ENCODE results near the gene ZNF580.
A peak's percentile ranks its signal among the peaks of the same experiment; 100 is the strongest.

The ZNF580 gene

GRCh38 chr19:55614711-55615542 is 25.9 kb upstream of the ZNF580 start:
- Mint-ChIP-seq H3K27ac (no peak overlapping the region), H3K4me3 (no peak overlapping the region), H3K4me1 (ENCODE audit: low read depth) (peaks cover 34% of the 10 kb centered on the region), H3K9me3 (ENCODE audit: low read depth) (no peaks in the 10 kb centered on the region), H3K27me3 (no peaks in the 10 kb centered on the region), H3K36me3 (no peaks in the 10 kb centered on the region)

- Mint-ChIP-seq H3K9me3 (ENCODE audit: low read depth) (no peaks in the 10 kb centered on the region), H3K36me3 (no peaks in the 10 kb centered on the region)
Measured at GRCh38 chr19:55615543-55616394, 25.0 kb upstream of the ZNF580 start.

GRCh38 chr19:55616395-55616875 is 24.4 kb upstream of the ZNF580 start:
- H3K4me1 Mint-ChIP-seq (ENCODE audit: low read depth): peaks cover 36% of the 10 kb centered on the region

More at GRCh38 chr19:55615543-55616394, 25.0 kb upstream of the ZNF580 start:
- H3K4me3 Mint-ChIP-seq: no peak overlapping the region
- no peaks in the 10 kb centered on the region for H3K27me3 Mint-ChIP-seq
- no peak overlapping the region for H3K27ac Mint-ChIP-seq
- peaks cover 35% of the 10 kb centered on the region for H3K4me1 Mint-ChIP-seq (ENCODE audit: low read depth)

GRCh38 chr19:55617426-55617825 is 23.4 kb upstream of the ZNF580 start:
- H3K9me3 Mint-ChIP-seq (ENCODE audit: low read depth): no peaks in the 10 kb centered on the region
- H3K27ac Mint-ChIP-seq: no peak overlapping the region
- H3K4me1 Mint-ChIP-seq (ENCODE audit: low read depth): peaks cover 28% of the 10 kb centered on the region
- no peaks in the 10 kb centered on the region for H3K36me3 Mint-ChIP-seq
- H3K4me3 Mint-ChIP-seq: no peak overlapping the region
- no peaks in the 10 kb centered on the region for H3K27me3 Mint-ChIP-seq

More at GRCh38 chr19:55616395-55616875, 24.4 kb upstream of the ZNF580 start:
- no peaks in the 10 kb centered on the region for H3K9me3 Mint-ChIP-seq (ENCODE audit: low read depth)
- no peak overlapping the region for H3K4me3 Mint-ChIP-seq
- no peaks in the 10 kb centered on the region for H3K27me3 Mint-ChIP-seq
- H3K36me3 Mint-ChIP-seq: no peaks in the 10 kb centered on the region
- no peak overlapping the region for H3K27ac Mint-ChIP-seq

- H3K36me3 Mint-ChIP-seq: no peaks in the 10 kb centered on the region
- peak overlapping the region; percentile 28 for H3K27ac Mint-ChIP-seq
- no peaks in the 10 kb centered on the region for H3K27me3 Mint-ChIP-seq
- H3K9me3 Mint-ChIP-seq (ENCODE audit: low read depth): no peaks in the 10 kb centered on the region
- H3K4me1 Mint-ChIP-seq (ENCODE audit: low read depth): peaks cover 31% of the 10 kb centered on the region
- no peak overlapping the region for H3K4me3 Mint-ChIP-seq
Measured at GRCh38 chr19:55618426-55618825, 22.4 kb upstream of the ZNF580 start.

GRCh38 chr19:55619286-55619685 is 21.5 kb upstream of the ZNF580 start:
- no peaks in the 10 kb centered on the region for H3K36me3 Mint-ChIP-seq
- H3K4me1 Mint-ChIP-seq (ENCODE audit: low read depth): peaks cover 38% of the 10 kb centered on the region
- H3K4me3 Mint-ChIP-seq: no peak overlapping the region
- no peaks in the 10 kb centered on the region for H3K27me3 Mint-ChIP-seq
- no peak overlapping the region for H3K27ac Mint-ChIP-seq
- H3K9me3 Mint-ChIP-seq (ENCODE audit: low read depth): no peaks in the 10 kb centered on the region

GRCh38 chr19:55620410-55621204 is 20.2 kb upstream of the ZNF580 start:
- Mint-ChIP-seq H3K9me3 (ENCODE audit: low read depth) (no peaks in the 10 kb centered on the region), H3K36me3 (no peaks in the 10 kb centered on the region), H3K4me3 (peak overlapping the region; percentile 53), H3K27ac (peak overlapping the region; percentile 77), H3K27me3 (no peaks in the 10 kb centered on the region), H3K4me1 (ENCODE audit: low read depth) (peaks cover 45% of the 10 kb centered on the region)

- Mint-ChIP-seq H3K4me1 (ENCODE audit: low read depth) (peaks cover 49% of the 10 kb centered on the region), H3K9me3 (ENCODE audit: low read depth) (no peaks in the 10 kb centered on the region), H3K27me3 (no peaks in the 10 kb centered on the region), H3K27ac (no peak overlapping the region), H3K36me3 (no peaks in the 10 kb centered on the region), H3K4me3 (peak overlapping the region; percentile 53)
Measured at GRCh38 chr19:55621205-55621672, 19.6 kb upstream of the ZNF580 start.

- H3K36me3 Mint-ChIP-seq: no peaks in the 10 kb centered on the region
- H3K4me1 Mint-ChIP-seq (ENCODE audit: low read depth): peaks cover 54% of the 10 kb centered on the region
- H3K27ac Mint-ChIP-seq: no peak overlapping the region
- H3K9me3 Mint-ChIP-seq (ENCODE audit: low read depth): no peaks in the 10 kb centered on the region
- no peaks in the 10 kb centered on the region for H3K27me3 Mint-ChIP-seq
- no peak overlapping the region for H3K4me3 Mint-ChIP-seq
Measured at GRCh38 chr19:55621673-55622231, 19.1 kb upstream of the ZNF580 start.

GRCh38 chr19:55622242-55622969 is 18.4 kb upstream of the ZNF580 start:
- no peak overlapping the region for H3K4me3 Mint-ChIP-seq
- no peaks in the 10 kb centered on the region for H3K36me3 Mint-ChIP-seq
- no peak overlapping the region for H3K27ac Mint-ChIP-seq
- H3K9me3 Mint-ChIP-seq (ENCODE audit: low read depth): no peaks in the 10 kb centered on the region
- H3K4me1 Mint-ChIP-seq (ENCODE audit: low read depth): peaks cover 58% of the 10 kb centered on the region
- H3K27me3 Mint-ChIP-seq: no peaks in the 10 kb centered on the region

GRCh38 chr19:55623130-55623529 is 17.7 kb upstream of the ZNF580 start:
- H3K27me3 Mint-ChIP-seq: no peaks in the 10 kb centered on the region
- no peaks in the 10 kb centered on the region for H3K9me3 Mint-ChIP-seq (ENCODE audit: low read depth)
- H3K36me3 Mint-ChIP-seq: no peaks in the 10 kb centered on the region
- peaks cover 60% of the 10 kb centered on the region for H3K4me1 Mint-ChIP-seq (ENCODE audit: low read depth)
- H3K4me3 Mint-ChIP-seq: no peak overlapping the region
- H3K27ac Mint-ChIP-seq: no peak overlapping the region

GRCh38 chr19:55623561-55623960 is 17.2 kb upstream of the ZNF580 start:
- Mint-ChIP-seq H3K27ac (peak overlapping the region; percentile 84), H3K9me3 (ENCODE audit: low read depth) (no peaks in the 10 kb centered on the region), H3K36me3 (no peaks in the 10 kb centered on the region), H3K4me1 (ENCODE audit: low read depth) (peaks cover 59% of the 10 kb centered on the region), H3K4me3 (peak overlapping the region; percentile 84), H3K27me3 (no peaks in the 10 kb centered on the region)

GRCh38 chr19:55624109-55625003 is 16.4 kb upstream of the ZNF580 start, which contains the start of gene ZNF784:
TSS of gene ZNF784 (minus strand) at chr19:55624566. CDS start at chr19:55624561, 5 bp downstream.
- Mint-ChIP-seq H3K9me3 (ENCODE audit: low read depth) (no peaks in the 10 kb centered on the region), H3K4me1 (ENCODE audit: low read depth) (peaks cover 56% of the 10 kb centered on the region), H3K27ac (peak within 1 kb of the TSS; percentile 84), H3K36me3 (no peaks in the 10 kb centered on the region), H3K4me3 (peak within 1 kb of the TSS; percentile 84), H3K27me3 (no peaks in the 10 kb centered on the region)

All from activated naive CD8-positive, alpha-beta T cell (primary cell).